GM12878 (cell line): ENCODE measurements around the gene STPG3. TPM values are rescaled to one million over a fixed set of nuclear protein-coding genes. Genes with fewer than 3 reads are reported as not detected.

Experiments used
- BCL11A ChIP-seq: IDR thresholded peaks from 2 replicates; pipeline ENCODE4 v1.6.1; 2011; ENCODE audit warnings: low read depth, low read length
- CHD4 ChIP-seq: fragments of 200-600 bp; sonication (generic); IDR thresholded peaks from 2 replicates; pipeline ENCODE4 v1.6.1; 2016; ENCODE audit warnings: mild to moderate bottlenecking
- CREB1 ChIP-seq: IDR thresholded peaks from 2 replicates; pipeline ENCODE4 v1.6.1; 2012; ENCODE audit warnings: low read depth, mild to moderate bottlenecking, inconsistent platforms
- EP300 ChIP-seq, 2 experiments: fragments of 150-350 bp in 1 of 2; IDR thresholded peaks; 2 replicates each; pipeline ENCODE4 v1.6.1; 2011 to 2012; ENCODE audit warnings: low read depth in 2 of 2, low read length in 2 of 2, borderline replicate concordance in 1 of 2, improper control_type of control experiment in 1 of 2, inconsistent platforms in 1 of 2; ENCODE audit not compliant: control insufficient read depth in 1 of 2
- JUND ChIP-seq: IDR thresholded peaks from 2 replicates; pipeline ENCODE4 v1.6.1; 2012; ENCODE audit warnings: low read depth, mild to moderate bottlenecking, low read length, improper control_type of control experiment, moderate library complexity
- LARP7 ChIP-seq: fragments of 450-650 bp; IDR thresholded peaks from 2 replicates; pipeline ENCODE4 v1.6.1; 2017; ENCODE audit warnings: mild to moderate bottlenecking
- MYC ChIP-seq: IDR thresholded peaks from 2 replicates; pipeline ENCODE4 v1.6.1; 2011; ENCODE audit warnings: mild to moderate bottlenecking, low read length, moderate library complexity, inconsistent platforms; ENCODE audit not compliant: insufficient read depth, insufficient replicate concordance, insufficient read length, severe bottlenecking
- NR2C1 ChIP-seq: fragments of 450-650 bp; IDR thresholded peaks from 2 replicates; pipeline ENCODE4 v1.6.1; 2017; ENCODE audit warnings: antibody characterized with exemption, mild to moderate bottlenecking, moderate library complexity
- POU2F2 ChIP-seq: IDR thresholded peaks from 3 replicates; pipeline ENCODE4 v1.6.1; 2011; ENCODE audit warnings: low read depth, mild to moderate bottlenecking, low read length, borderline replicate concordance
- RAD21 ChIP-seq: IDR thresholded peaks from 2 replicates; pipeline ENCODE4 v1.6.1; 2011; ENCODE audit warnings: mild to moderate bottlenecking, low read depth, low read length, moderate library complexity; ENCODE audit not compliant: insufficient read depth
- RB1 ChIP-seq: fragments of 450-650 bp; formaldehyde crosslinking; IDR thresholded peaks from 2 replicates; pipeline ENCODE4 v1.6.1; 2017; ENCODE audit warnings: mild to moderate bottlenecking, borderline replicate concordance
- RUNX3 ChIP-seq: IDR thresholded peaks from 2 replicates; pipeline ENCODE4 v1.6.1; 2012; ENCODE audit warnings: low read length, inconsistent platforms
- SPI1 ChIP-seq: IDR thresholded peaks from 2 replicates; pipeline ENCODE4 v1.6.1; 2011; ENCODE audit warnings: low read depth, mild to moderate bottlenecking, low read length, moderate library complexity, borderline replicate concordance; ENCODE audit not compliant: insufficient read depth
- TCF7 ChIP-seq: IDR thresholded peaks from 2 replicates; pipeline ENCODE4 v1.6.1; 2014; ENCODE audit warnings: antibody characterized with exemption, borderline replicate concordance
- WRNIP1 ChIP-seq: IDR thresholded peaks from 2 replicates; pipeline ENCODE4 v1.6.1; 2011; ENCODE audit warnings: low read depth, low read length, improper control_type of control experiment, borderline replicate concordance
- YBX1 ChIP-seq: fragments of 450-650 bp; IDR thresholded peaks from 2 replicates; pipeline ENCODE4 v1.6.1; 2016; ENCODE audit warnings: antibody characterized with exemption
- polyA plus RNA-seq, 11 experiments: library from polyadenylated mRNA; depleted of rRNA in 4 of 11; unstranded in 6 of 11; stranded (reverse) in 5 of 11; fragments of >200 nt; fragmentation: Nextera tagmentation in 4 of 11; fragmentation: Illumina TruSeq in 1 of 11; extraction: Ambion mirVana in 4 of 11; extraction: Trizol in 1 of 11; gene quantifications; 1 replicate in 1 of 11; 2 replicates in 10 of 11; pipeline versions ENCODE4 v1.2.1 to v1.2.3, GENCODE V29; 2011 to 2016; ENCODE audit warnings: inconsistent platforms in 2 of 11, missing spikeins in 2 of 11, low read depth in 1 of 11
- total RNA-seq, 4 experiments: library from RNA; depleted of rRNA in 3 of 4; stranded (reverse); fragments of >200 nt in 3 of 4; fragmentation: Illumina TruSeq in 1 of 4; extraction: Trizol in 1 of 4; gene quantifications; 2 replicates each; pipeline versions ENCODE4 v1.2.1 to v1.2.3, GENCODE V29; 2013 to 2021
- TF ChIP-seq, protein P1 (sequence below): fragments of 450-650 bp; formaldehyde crosslinking; IDR thresholded peaks from 2 replicates; pipeline ENCODE4 v1.4.0; 2022; ENCODE audit warnings: mild to moderate bottlenecking, moderate library complexity
- TF ChIP-seq, protein P2 (sequence below): fragments of 150-350 bp; IDR thresholded peaks from 2 replicates; pipeline ENCODE4 v1.6.1; 2014; ENCODE audit warnings: mild to moderate bottlenecking, low read depth, low read length
- TF ChIP-seq, protein P3 (sequence below): fragments of 450-650 bp; IDR thresholded peaks from 2 replicates; pipeline ENCODE4 v1.6.1; 2014; ENCODE audit warnings: mild to moderate bottlenecking
- TF ChIP-seq, protein P4 (sequence below): IDR thresholded peaks from 2 replicates; pipeline ENCODE4 v1.6.1; 2012; ENCODE audit warnings: low read length, inconsistent platforms
- TF ChIP-seq, protein P5 (sequence below): IDR thresholded peaks from 2 replicates; pipeline ENCODE4 v1.6.1; 2011; ENCODE audit warnings: low read depth, mild to moderate bottlenecking, low read length, moderate library complexity, borderline replicate concordance; ENCODE audit errors: extremely low read depth
- TF ChIP-seq, protein P6 (sequence below): fragments of 450-650 bp; IDR thresholded peaks from 2 replicates; pipeline ENCODE4 v1.6.1; 2017; ENCODE audit warnings: mild to moderate bottlenecking, low read depth, inconsistent platforms; ENCODE audit not compliant: poor library complexity, severe bottlenecking

The STPG3 gene
- total and polyA plus RNA-seq, 10 of the 15 experiments (the other 5 are each of a cell fraction or from before 2014, with no cell fraction given), result not detected

DNA sequence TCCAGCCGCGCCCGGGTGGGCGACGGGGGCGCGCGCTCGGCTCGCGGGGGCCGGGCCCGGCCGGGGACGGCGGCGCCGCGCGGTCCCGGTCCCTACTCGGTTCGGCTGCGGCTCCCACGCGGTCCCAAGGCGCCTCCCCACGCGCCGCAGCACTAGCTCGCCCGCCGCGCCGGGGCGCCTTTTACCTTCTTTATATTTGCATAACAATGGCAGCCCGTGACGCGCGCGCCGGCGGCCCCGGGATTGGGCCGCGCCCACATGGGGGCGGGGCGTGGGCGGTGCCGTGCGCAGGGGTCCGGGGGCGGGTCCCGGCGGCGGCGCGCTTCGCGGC is 51.0 kb downstream of the STPG3 start, which contains the start of gene NRARP (continued):
- TF ChIP-seq, protein P1, sequence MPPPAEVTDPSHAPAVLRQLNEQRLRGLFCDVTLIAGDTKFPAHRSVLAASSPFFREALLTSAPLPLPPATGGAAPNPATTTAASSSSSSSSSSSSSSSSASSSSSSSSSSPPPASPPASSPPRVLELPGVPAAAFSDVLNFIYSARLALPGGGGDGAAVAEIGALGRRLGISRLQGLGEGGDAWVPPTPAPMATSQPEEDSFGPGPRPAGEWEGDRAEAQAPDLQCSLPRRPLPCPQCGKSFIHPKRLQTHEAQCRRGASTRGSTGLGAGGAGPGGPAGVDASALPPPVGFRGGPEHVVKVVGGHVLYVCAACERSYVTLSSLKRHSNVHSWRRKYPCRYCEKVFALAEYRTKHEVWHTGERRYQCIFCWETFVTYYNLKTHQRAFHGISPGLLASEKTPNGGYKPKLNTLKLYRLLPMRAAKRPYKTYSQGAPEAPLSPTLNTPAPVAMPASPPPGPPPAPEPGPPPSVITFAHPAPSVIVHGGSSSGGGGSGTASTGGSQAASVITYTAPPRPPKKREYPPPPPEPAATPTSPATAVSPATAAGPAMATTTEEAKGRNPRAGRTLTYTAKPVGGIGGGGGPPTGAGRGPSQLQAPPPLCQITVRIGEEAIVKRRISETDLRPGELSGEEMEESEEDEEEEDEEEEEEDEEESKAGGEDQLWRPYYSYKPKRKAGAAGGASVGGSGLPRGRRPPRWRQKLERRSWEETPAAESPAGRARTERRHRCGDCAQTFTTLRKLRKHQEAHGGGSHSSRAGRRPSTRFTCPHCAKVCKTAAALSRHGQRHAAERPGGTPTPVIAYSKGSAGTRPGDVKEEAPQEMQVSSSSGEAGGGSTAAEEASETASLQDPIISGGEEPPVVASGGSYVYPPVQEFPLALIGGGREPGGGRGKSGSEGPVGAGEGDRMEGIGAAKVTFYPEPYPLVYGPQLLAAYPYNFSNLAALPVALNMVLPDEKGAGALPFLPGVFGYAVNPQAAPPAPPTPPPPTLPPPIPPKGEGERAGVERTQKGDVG (CRISPR knock-in tag), result no peak
- TF ChIP-seq NR2C1, result peak; percentile 15; the same call in 1 of the 2 replicates
- TF ChIP-seq WRNIP1, result no peak
- no peak for TF ChIP-seq MYC
- TF ChIP-seq LARP7, result no peak
- no peak for TF ChIP-seq TCF7
- 0 out of 2 replicates have a peak, but pooled peaks have one; percentile 1 for TF ChIP-seq RAD21
- TF ChIP-seq, protein P2, sequence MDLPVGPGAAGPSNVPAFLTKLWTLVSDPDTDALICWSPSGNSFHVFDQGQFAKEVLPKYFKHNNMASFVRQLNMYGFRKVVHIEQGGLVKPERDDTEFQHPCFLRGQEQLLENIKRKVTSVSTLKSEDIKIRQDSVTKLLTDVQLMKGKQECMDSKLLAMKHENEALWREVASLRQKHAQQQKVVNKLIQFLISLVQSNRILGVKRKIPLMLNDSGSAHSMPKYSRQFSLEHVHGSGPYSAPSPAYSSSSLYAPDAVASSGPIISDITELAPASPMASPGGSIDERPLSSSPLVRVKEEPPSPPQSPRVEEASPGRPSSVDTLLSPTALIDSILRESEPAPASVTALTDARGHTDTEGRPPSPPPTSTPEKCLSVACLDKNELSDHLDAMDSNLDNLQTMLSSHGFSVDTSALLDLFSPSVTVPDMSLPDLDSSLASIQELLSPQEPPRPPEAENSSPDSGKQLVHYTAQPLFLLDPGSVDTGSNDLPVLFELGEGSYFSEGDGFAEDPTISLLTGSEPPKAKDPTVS, result no peak
- TF ChIP-seq CREB1, result peak; percentile 73
- TF ChIP-seq RB1, result no peak
- TF ChIP-seq, protein P3, sequence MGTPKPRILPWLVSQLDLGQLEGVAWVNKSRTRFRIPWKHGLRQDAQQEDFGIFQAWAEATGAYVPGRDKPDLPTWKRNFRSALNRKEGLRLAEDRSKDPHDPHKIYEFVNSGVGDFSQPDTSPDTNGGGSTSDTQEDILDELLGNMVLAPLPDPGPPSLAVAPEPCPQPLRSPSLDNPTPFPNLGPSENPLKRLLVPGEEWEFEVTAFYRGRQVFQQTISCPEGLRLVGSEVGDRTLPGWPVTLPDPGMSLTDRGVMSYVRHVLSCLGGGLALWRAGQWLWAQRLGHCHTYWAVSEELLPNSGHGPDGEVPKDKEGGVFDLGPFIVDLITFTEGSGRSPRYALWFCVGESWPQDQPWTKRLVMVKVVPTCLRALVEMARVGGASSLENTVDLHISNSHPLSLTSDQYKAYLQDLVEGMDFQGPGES, result no peak
- no peak for TF ChIP-seq SPI1
- TF ChIP-seq EP300 (IDR thresholded peaks at IDR 0.05; ENCODE audit: borderline replicate concordance in 1 of 2, control insufficient read depth in 1 of 2, low read depth in 2 of 2, low read length in 2 of 2), result no peak
- no peak for TF ChIP-seq JUND
- TF ChIP-seq, protein P4, sequence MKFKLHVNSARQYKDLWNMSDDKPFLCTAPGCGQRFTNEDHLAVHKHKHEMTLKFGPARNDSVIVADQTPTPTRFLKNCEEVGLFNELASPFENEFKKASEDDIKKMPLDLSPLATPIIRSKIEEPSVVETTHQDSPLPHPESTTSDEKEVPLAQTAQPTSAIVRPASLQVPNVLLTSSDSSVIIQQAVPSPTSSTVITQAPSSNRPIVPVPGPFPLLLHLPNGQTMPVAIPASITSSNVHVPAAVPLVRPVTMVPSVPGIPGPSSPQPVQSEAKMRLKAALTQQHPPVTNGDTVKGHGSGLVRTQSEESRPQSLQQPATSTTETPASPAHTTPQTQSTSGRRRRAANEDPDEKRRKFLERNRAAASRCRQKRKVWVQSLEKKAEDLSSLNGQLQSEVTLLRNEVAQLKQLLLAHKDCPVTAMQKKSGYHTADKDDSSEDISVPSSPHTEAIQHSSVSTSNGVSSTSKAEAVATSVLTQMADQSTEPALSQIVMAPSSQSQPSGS, result no peak
- TF ChIP-seq YBX1, result no peak
- TF ChIP-seq, protein P5, sequence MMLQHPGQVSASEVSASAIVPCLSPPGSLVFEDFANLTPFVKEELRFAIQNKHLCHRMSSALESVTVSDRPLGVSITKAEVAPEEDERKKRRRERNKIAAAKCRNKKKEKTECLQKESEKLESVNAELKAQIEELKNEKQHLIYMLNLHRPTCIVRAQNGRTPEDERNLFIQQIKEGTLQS, result no peak
- TF ChIP-seq CHD4, result no peak
- TF ChIP-seq POU2F2, result peak; percentile 94
- TF ChIP-seq, protein P6, sequence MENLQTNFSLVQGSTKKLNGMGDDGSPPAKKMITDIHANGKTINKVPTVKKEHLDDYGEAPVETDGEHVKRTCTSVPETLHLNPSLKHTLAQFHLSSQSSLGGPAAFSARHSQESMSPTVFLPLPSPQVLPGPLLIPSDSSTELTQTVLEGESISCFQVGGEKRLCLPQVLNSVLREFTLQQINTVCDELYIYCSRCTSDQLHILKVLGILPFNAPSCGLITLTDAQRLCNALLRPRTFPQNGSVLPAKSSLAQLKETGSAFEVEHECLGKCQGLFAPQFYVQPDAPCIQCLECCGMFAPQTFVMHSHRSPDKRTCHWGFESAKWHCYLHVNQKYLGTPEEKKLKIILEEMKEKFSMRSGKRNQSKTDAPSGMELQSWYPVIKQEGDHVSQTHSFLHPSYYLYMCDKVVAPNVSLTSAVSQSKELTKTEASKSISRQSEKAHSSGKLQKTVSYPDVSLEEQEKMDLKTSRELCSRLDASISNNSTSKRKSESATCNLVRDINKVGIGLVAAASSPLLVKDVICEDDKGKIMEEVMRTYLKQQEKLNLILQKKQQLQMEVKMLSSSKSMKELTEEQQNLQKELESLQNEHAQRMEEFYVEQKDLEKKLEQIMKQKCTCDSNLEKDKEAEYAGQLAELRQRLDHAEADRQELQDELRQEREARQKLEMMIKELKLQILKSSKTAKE, result no peak
- TF ChIP-seq RUNX3, result no peak; the same call in 1 of the 2 replicates
- TF ChIP-seq BCL11A, result no peak
